Measurements from ENCODE around the gene CPEB2.
"Not testable (repeated sequence)": the region's sequence is repeated elsewhere in the genome, so short reads cannot be mapped to it uniquely, and the experiment has no call there.

CPEB2 gene

DNA sequence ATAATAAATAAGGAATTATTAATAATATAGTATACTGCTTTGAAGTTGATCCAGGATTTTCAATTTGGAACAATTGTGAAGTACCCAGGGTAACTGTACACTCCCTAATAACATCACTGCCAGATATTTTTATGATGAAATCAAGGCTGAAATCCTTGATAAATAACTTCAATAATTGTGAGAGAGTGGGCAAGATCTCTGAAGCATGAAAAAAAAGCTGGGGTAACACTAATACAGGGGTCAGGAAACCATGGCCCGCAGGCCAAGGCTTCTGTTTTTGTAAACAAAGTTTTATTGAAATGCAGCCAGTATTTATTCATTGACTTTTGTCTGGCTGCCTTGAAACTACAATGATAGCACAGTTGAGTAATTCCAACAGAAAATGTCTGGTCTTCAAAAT lies 41.6 kb downstream of the CPEB2 start:
- no peak for DNase-seq (ENCODE audit: low read depth)

- no peak for DNase-seq (ENCODE audit: low read depth)
Measured at GRCh38 chr4:15054541-15054940, 52.3 kb downstream of the CPEB2 start.

DNA sequence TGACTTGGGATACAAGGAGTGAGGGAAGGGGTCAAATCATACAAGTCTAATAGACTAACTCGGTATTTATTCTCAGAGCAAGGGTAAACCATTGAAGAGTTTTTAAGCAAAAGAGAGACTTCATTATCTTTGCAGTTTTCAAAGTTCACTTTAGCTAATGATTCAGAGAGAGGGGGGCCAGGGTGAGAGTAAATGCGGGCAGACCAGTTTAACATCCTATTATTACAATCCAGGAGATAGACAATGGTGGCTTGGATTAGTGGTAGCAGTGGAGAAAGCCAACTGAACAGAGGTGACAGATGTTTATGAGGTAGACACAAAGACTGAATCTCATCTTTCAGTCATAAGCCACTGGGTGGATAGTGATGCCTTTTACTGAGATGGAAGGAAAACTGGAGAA lies 57.9 kb downstream of the CPEB2 start:
- no peak for DNase-seq (ENCODE audit: low read depth)

DNA sequence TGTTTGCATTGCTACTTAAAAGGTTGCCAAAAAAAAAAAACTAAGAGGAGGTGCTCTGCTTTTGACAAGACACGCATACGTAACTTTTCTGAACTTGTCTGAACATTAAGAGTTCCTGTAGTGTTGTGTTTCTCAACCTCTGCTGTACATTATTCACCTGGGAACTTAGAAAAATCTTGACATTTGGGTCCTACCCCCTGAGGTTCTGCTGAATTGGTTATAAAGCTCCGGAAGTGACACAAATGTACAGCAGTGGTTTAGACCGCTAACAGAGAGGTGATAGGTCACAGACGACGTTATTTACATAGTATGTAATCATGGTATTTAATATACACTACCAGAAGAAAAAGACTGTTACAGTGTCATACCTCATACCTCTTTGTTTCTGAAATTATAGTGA lies 61.1 kb downstream of the CPEB2 start:
- DNase-seq (ENCODE audit: low read depth): no peak

DNA sequence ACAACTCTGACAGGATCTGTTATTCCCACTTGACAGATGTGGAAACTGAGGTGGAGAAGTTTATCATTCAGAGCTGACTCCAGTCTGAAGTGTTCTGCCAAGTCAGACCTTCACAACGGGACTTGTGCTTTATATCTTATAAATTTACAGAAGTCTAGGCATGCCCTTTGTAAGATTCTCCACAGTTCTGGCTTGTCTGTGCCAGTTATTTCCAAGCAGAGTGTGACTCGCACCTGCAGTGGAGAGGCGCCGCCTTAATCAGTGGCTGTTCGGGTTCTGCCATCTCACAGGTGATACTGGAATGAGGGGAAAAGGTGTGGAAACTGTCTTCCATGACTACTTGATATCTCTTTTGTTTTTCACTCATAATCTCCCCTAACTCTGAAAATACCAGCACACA lies 63.2 kb downstream of the CPEB2 start:
- no peak for DNase-seq (ENCODE audit: low read depth)

DNA sequence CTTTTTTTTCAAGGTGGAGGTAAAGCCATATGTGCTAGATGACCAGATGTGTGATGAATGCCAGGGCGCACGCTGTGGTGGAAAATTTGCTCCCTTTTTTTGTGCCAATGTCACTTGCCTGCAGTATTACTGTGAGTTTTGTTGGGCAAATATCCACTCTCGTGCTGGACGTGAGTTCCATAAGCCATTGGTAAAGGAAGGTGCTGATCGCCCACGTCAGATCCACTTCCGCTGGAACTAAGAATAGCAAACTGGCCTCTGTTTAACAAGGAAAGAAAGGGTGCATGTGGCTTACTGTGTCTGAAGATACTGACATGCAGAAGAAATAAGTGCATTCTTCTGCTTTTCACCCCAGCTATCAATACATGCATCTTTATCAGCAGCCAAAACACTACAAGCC lies 63.9 kb downstream of the CPEB2 start:
- no peak for DNase-seq (ENCODE audit: low read depth)

- no peak for DNase-seq (ENCODE audit: low read depth)
Measured at GRCh38 chr4:15068298-15068697, 66.0 kb downstream of the CPEB2 start.

DNA sequence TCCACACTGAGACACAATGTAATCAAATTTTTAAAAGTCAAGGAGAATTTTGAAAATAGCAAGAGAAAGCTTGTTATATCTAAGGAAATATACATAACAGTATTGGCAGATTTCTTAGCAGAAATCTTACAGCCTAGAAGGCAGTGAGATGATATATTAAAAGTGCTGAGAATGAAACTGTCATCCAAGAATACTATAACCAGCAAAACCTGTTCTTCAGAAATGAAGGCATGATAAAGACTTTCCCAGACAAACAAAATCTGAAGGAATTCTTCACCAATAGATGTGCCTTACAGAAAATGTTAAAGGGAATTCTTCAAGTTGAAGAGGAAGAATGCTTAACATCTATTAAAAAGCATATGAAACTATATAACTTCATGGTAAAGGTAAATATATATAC lies 73.6 kb downstream of the CPEB2 start:
- DNase-seq (ENCODE audit: low read depth): no peak

DNA sequence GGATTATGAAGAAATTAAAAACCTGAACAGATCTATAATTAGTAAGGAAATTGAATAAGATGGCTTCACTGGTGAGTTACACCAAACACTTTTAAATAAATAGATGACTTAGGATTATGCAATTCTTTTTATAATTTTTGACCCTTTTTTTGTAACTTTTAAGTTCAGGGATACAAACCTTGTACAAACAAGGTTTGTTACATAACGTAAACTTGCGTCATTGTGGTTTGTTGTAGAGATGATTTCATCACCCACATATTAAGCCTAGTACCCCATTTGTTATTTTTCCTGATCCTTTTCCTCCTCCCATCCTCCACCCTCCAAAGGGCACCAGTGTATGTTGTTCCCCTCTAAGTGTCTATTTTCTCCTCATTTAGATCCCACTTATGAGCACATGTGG lies 75.7 kb downstream of the CPEB2 start:
- peak; percentile 49 for DNase-seq (ENCODE audit: low read depth)

DNA sequence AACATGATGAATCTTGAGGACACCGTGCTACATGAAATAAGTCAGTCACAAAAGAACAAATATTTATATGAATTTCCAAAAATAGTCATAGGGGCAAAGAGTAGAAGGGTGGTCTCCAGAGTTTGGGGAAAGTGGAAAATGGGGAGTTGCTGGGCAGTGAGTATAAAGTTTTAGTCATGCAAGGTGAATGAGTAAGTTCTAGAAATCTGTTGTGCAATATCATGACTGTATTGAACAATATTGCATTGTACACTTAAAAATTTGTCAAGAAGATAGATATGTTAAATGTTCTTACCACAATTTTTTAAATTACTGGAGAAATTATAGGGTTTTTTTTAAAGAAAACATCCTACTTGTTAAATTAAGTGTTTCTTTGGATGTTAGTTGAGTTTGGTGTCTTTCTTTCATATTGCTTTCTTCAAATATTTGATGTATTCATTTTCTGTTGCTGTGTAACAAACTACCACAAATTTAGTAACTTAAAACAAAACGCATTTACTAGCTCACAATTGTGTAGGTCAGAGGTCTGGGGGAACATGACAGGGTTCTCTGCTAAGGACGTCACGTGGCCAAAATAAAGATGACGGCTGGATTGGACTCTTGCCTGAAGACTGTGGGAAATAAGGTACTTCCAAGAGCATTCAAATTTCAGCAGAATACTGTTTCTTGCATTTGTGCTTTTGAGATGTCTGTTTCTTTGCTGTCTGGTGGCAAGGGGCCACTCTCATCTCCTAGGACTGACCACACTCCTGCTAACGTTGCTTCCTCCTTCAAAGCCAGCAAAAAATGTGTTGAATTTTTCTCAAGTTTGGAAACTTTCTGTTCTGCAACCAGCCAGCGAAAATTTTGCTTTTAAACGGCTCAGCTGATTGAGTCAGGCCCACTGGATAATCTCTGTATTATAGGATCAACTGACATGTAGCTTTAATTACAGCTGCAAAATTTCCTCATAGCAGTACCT lies 76.7 kb downstream of the CPEB2 start:
- peak; percentile 34 for DNase-seq (ENCODE audit: low read depth)

GRCh38 chr4:15084780-15085179 lies 82.5 kb downstream of the CPEB2 start:
- DNase-seq (ENCODE audit: low read depth): no peak

GRCh38 chr4:15085762-15086161 lies 83.5 kb downstream of the CPEB2 start:
- DNase-seq (ENCODE audit: low read depth): not testable (repeated sequence)

GRCh38 chr4:15086259-15086658 lies 84.0 kb downstream of the CPEB2 start:
- DNase-seq (ENCODE audit: low read depth): not testable (repeated sequence)

- no peak for DNase-seq (ENCODE audit: low read depth)
Measured at GRCh38 chr4:15088394-15089035, 86.2 kb downstream of the CPEB2 start.

DNA sequence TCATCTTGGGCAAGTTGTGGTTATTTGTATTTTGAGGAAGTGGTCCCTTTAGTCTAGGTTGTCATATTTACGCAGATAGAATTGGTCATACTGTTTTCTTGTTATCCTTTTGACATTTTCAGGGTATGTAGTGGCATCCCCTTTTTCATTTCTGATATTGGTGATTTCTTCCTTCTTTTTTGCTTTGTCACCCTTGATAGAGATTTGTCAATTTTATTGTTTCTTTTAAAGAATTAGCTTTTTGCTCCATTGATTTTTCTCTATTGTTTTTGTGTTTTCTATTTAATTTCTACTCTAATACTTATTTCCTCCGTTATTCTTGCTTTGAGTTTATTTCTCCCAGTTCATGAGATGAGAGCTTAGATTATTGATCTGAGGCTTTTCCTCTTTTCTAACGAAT lies 87.7 kb downstream of the CPEB2 start:
- no peak for DNase-seq (ENCODE audit: low read depth)

GRCh38 chr4:15100380-15100779 lies 98.1 kb downstream of the CPEB2 start:
- DNase-seq (ENCODE audit: low read depth): no peak

- no peak for DNase-seq (ENCODE audit: low read depth)
Measured at GRCh38 chr4:15100994-15101695, 98.9 kb downstream of the CPEB2 start.

- DNase-seq (ENCODE audit: low read depth): no peak
Measured at GRCh38 chr4:15104825-15105224, 102.5 kb downstream of the CPEB2 start.

GRCh38 chr4:15106399-15106798 lies 104.1 kb downstream of the CPEB2 start:
- no peak for DNase-seq (ENCODE audit: low read depth)

DNA sequence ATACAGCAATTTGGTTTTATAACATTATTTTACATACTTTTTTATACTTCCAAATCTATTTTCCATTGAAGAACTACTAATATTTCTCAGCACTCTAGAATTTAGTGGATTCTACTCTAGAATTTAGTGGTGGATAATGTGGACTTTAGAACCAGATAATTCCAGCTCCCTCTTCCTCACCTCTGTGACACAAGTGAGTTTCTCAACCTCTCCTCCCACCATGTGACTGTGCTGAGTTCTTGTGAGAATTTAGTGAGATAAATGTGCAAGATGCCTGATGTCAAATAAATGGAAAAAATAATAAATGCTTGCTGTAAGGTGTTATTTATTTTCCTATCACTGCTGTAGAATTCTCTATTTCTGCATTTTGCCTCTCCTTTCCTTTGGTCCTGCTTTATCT lies 107.3 kb downstream of the CPEB2 start:
- DNase-seq (ENCODE audit: low read depth): no peak

GRCh38 chr4:15110120-15110571 lies 107.9 kb downstream of the CPEB2 start:
- no peak for DNase-seq (ENCODE audit: low read depth)

- no peak for DNase-seq (ENCODE audit: low read depth)
Measured at GRCh38 chr4:15116509-15117079, 114.3 kb downstream of the CPEB2 start.

Measured in fibroblast of gingiva (primary cell).